Measurements from ENCODE around the gene RHOF. TPM values are rescaled to one million over a fixed set of nuclear protein-coding genes. Genes with fewer than 3 reads are reported as not detected.

RHOF gene
- total and polyA plus RNA-seq, 11 donors, result 18.8 to 45.2 (median 25.7) TPM

GRCh38 chr12:121827351-121828099, 34.0 kb upstream of the RHOF start:
- WGBS, 4 donors, result 91 to 95% (median 94%) methylated on average over 42 to 48 of the region's 48 CpGs
- intact Hi-C loops (cut with DNase I), result no loop called here

DNA sequence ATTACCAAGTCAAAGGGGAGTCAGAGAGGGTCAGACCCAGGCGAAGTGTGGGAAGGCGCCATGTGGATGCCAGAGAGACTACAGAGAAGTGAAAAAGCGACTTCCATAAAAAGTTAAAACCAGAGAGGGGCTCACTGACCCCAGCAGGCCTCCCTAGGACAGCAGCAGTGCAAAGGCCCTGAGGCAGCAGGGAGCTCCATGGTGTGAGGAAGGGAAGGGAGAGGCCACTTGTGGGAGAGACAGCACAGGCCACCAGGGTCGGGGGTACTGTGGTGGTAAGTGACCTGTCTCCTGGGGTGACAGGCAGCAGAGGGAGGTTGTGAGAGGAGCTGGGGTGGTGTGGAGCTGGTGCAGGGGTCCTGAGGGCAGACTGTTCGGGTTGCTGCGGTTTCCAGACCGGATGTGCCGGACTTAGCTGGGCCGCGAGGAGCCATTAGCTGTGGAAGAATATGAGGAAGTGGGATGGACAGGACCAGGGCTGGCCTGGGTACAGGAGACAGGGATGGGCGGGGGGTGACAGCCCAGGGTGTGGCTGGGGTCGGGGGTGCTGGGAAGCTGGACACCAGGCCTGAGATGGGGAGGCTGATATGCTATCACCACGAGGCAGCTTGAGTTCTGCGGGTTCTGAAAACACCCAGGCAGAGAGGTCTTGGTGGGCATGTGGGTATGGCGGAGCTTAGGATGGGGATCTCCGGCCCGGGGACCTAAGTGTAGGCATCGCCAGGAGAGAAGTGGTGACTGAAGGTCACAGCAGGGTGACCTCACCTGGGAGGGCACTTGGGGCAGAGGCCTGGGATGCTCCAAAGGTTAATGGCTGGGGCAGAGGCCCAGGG, 33.0 kb upstream of the RHOF start:
- peak in 1 of 5 donors; percentile 18 for DNase-seq
- no peak for ATAC-seq
- intact Hi-C loops (cut with DNase I), result no loop called here
- no peaks in the 10 kb centered on the region for H3K9me3 ChIP-seq
- H3K4me1 ChIP-seq, result peaks cover 0 to 21% (median 6%) of the 10 kb centered on the region in 12 donors
- TF ChIP-seq, protein P1, sequence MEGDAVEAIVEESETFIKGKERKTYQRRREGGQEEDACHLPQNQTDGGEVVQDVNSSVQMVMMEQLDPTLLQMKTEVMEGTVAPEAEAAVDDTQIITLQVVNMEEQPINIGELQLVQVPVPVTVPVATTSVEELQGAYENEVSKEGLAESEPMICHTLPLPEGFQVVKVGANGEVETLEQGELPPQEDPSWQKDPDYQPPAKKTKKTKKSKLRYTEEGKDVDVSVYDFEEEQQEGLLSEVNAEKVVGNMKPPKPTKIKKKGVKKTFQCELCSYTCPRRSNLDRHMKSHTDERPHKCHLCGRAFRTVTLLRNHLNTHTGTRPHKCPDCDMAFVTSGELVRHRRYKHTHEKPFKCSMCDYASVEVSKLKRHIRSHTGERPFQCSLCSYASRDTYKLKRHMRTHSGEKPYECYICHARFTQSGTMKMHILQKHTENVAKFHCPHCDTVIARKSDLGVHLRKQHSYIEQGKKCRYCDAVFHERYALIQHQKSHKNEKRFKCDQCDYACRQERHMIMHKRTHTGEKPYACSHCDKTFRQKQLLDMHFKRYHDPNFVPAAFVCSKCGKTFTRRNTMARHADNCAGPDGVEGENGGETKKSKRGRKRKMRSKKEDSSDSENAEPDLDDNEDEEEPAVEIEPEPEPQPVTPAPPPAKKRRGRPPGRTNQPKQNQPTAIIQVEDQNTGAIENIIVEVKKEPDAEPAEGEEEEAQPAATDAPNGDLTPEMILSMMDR (IDR thresholded peaks at IDR 0.05), result no peak
- TF ChIP-seq POLR2A (IDR thresholded peaks at IDR 0.05), result no peak
- peaks cover 0 to 97% (median 81%) of the 10 kb centered on the region in 9 donors for H3K36me3 ChIP-seq
- no peaks in the 10 kb centered on the region for H3K27me3 ChIP-seq
- no peak overlapping the region for H3K4me3 ChIP-seq
- WGBS, 4 donors, result 82 to 88% (median 84%) methylated on average over 18 of the region's 18 CpGs
- no peak overlapping the region for H3K27ac ChIP-seq

More at GRCh38 chr12:121827351-121828099, 34.0 kb upstream of the RHOF start:
- no peaks in the 10 kb centered on the region for H3K9me3 ChIP-seq
- no peak overlapping the region for H3K27ac ChIP-seq
- ATAC-seq, result no peak
- TF ChIP-seq, protein P1 (IDR thresholded peaks at IDR 0.05), result no peak
- no peak for TF ChIP-seq POLR2A (IDR thresholded peaks at IDR 0.05)
- H3K4me1 ChIP-seq, result peaks cover 0 to 21% (median 6%) of the 10 kb centered on the region in 12 donors
- H3K4me3 ChIP-seq, result no peak overlapping the region
- peaks cover 0 to 97% (median 81%) of the 10 kb centered on the region in 9 donors for H3K36me3 ChIP-seq
- H3K27me3 ChIP-seq, result no peaks in the 10 kb centered on the region
- peak in 1 of 5 donors; percentile 18 for DNase-seq

DNA sequence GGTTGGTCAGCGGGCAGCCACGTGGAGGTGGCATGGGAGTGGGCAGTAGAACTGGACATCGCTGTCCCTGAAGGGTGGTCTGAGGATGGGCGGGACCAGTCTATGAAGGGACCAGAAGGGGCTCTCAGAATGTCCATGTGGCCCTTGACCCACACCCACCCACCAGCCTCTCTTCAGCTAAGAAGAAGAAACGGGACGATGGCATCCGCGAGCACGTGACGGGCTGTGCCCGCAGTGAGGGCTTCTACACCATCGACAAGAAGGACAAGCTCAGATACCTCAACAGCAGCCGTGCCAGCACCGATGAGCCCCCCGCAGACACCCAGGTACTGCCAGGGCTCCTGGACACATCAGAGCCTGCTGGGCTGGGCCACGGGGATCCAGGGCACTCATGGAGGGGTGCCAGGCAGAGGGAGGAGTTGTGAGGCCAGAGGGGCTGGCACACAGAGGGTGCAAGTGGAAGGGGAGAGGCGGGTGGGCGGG, 31.6 kb upstream of the RHOF start:
- ATAC-seq, result peak in 2 of 4 donors; percentile 7 to 40
- Histone ChIP-seq H3K27ac (no peak overlapping the region), H3K4me3 (no peak overlapping the region), H3K36me3 (peaks cover 0 to 97% (median 81%) of the 10 kb centered on the region in 9 donors), H3K4me1 (peaks cover 0 to 21% (median 6%) of the 10 kb centered on the region in 12 donors), H3K9me3 (no peaks in the 10 kb centered on the region), H3K27me3 (no peaks in the 10 kb centered on the region)
- intact Hi-C loops (cut with DNase I), result no loop called here
- WGBS, 4 donors, result 85 to 93% (median 91%) methylated on average over 8 to 18 of the region's 18 CpGs
- DNase-seq, result peak in 1 of 5 donors; percentile 34
- TF ChIP-seq, protein P1 (IDR thresholded peaks at IDR 0.05), result no peak
- TF ChIP-seq POLR2A (IDR thresholded peaks at IDR 0.05), result no peak

DNA sequence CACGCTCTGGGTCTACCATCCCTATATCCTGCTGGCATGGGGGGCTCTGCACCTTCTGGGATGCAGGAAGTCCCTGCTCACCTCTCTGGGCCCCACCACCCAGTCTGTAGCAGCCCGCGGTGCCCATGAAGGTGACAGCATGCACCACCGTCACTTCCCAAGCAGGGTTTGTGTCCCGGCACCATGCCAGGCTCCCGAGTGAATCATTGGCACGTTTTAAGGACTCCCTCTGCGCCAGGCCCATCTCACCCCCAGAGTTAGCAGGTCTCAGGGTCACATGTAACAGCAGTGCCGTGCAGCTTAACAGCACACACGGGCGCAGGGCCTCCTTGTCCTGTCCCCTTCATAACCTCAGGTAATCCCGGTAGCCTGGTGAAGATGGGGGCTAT, 30.2 kb upstream of the RHOF start:
- Histone ChIP-seq H3K27me3 (no peaks in the 10 kb centered on the region), H3K27ac (no peak overlapping the region), H3K9me3 (no peaks in the 10 kb centered on the region), H3K36me3 (peaks cover 0 to 97% (median 87%) of the 10 kb centered on the region in 9 donors), H3K4me1 (peaks cover 0 to 8% (median 0%) of the 10 kb centered on the region in 12 donors), H3K4me3 (no peak overlapping the region)
- WGBS, 4 donors, result 78 to 85% (median 82%) methylated on average over 7 to 12 of the region's 12 CpGs
- intact Hi-C loops (cut with DNase I), result no loop called here
- TF ChIP-seq, protein P1 (IDR thresholded peaks at IDR 0.05), result no peak
- TF ChIP-seq POLR2A (IDR thresholded peaks at IDR 0.05), result no peak
- peak in 1 of 5 donors; percentile 31 for DNase-seq
- ATAC-seq, result peak in 1 of 4 donors; percentile 7

Data from heart left ventricle (tissue), 16 donors.